ENCODE data around the gene ATAD5.

ATAD5 gene

DNA sequence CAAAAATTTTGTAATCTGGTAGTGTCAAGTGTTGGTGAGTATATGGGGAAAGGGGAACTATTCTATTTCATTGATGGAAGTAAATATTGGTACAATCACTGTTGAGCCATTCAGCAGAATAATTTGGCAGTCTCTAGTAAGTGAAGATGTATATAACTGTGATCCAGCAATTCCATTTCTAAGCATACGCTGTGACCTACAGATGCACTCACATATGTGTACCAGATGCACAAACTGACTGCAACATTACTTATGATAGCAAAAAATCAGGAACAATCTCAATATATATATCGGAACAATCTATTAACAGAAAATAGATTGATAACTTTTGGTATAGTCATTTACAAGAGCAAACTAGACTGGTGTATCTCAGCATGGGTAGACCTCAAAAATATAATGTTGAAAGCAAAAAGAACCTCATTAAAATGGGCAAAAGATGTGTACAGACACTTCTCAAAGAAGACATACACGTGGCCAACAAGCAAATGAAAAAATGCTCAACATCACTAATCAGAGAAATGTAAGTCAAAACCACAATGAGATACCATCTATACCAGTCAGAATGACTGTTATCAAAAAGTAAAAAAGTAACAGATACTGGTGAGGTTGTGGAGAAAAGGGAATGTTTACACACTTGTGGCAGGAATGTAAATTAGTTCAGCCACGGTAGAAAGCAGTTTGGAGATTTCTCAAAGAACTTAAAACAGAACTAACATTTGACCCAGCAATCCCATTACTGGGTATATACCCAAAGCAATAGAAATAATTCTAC is 110.7 kb downstream of the ATAD5 start:
- no peak for DNase-seq (ENCODE audit: extremely low read depth, low read depth)
- TF ChIP-seq, protein P1, sequence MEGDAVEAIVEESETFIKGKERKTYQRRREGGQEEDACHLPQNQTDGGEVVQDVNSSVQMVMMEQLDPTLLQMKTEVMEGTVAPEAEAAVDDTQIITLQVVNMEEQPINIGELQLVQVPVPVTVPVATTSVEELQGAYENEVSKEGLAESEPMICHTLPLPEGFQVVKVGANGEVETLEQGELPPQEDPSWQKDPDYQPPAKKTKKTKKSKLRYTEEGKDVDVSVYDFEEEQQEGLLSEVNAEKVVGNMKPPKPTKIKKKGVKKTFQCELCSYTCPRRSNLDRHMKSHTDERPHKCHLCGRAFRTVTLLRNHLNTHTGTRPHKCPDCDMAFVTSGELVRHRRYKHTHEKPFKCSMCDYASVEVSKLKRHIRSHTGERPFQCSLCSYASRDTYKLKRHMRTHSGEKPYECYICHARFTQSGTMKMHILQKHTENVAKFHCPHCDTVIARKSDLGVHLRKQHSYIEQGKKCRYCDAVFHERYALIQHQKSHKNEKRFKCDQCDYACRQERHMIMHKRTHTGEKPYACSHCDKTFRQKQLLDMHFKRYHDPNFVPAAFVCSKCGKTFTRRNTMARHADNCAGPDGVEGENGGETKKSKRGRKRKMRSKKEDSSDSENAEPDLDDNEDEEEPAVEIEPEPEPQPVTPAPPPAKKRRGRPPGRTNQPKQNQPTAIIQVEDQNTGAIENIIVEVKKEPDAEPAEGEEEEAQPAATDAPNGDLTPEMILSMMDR (IDR thresholded peaks at IDR 0.05; ENCODE audit: low read depth, low read length): no peak
